Right lobe of liver (tissue), 6 donors: ENCODE results near the gene BEST1. TPM values are rescaled to one million over a fixed set of nuclear protein-coding genes. Genes with fewer than 3 reads are reported as not detected.

Source experiments
- ATAC-seq, 4 donors: fragments of 200-7000 bp; cut with Tn5 transposase; one replicate each; pipeline ENCODE4 v1.9.1; 2020; ENCODE audit warnings: mild to moderate bottlenecking in 4 of 4, moderate library complexity in 4 of 4
- DNase-seq, 3 donors: peaks; one replicate each; pipeline ENCODE4 v3.0.0-alpha.2; 2020
- H3K27ac ChIP-seq, 3 donors: fragments of 200-600 bp; one replicate each; pipeline ENCODE4 v1.8.0; 2022
- H3K27me3 ChIP-seq, 2 donors: fragments of 200-600 bp; one replicate each; pipeline ENCODE4 v1.8.0; 2022
- H3K36me3 ChIP-seq, 4 donors: fragments of 200-600 bp; sonication (generic) in 1 of 4; one replicate each; pipeline versions ENCODE4 v1.5.1 to v1.8.0; 2017 to 2022; ENCODE audit warnings: control low read depth in 1 of 4
- H3K4me1 ChIP-seq, 4 donors: fragments of 200-600 bp; sonication (generic) in 1 of 4; one replicate each; pipeline versions ENCODE4 v1.5.1 to v1.8.0; 2017 to 2022; ENCODE audit warnings: control low read depth in 1 of 4
- H3K4me3 ChIP-seq, 3 donors: fragments of 200-600 bp; one replicate each; pipeline ENCODE4 v1.8.0; 2022
- H3K9me3 ChIP-seq, 4 donors: fragments of 200-600 bp; sonication (generic) in 1 of 4; one replicate each; pipeline versions ENCODE4 v1.5.1 to v1.8.0; 2017 to 2022; ENCODE audit warnings: control low read depth in 1 of 4
- CTCF ChIP-seq, 4 donors: fragments of 200-600 bp in 3 of 4; fragments of 450-650 bp in 1 of 4; IDR thresholded peaks; one replicate each; pipeline versions ENCODE4 v1.5.1 to v1.8.0; 2016 to 2022; ENCODE audit warnings: antibody characterized with exemption in 4 of 4, mild to moderate bottlenecking in 2 of 4
- POLR2A ChIP-seq: fragments of 450-650 bp; IDR thresholded peaks from one replicate; pipeline ENCODE4 v1.6.1; 2017; ENCODE audit warnings: antibody characterized with exemption, mild to moderate bottlenecking
- WGBS: methylation state at CpG from one replicate; pipeline ENCODE4 v1.1.6; 2018; ENCODE audit warnings: low coverage, low lambda C conversion rate; ENCODE audit not compliant: insufficient coverage; ENCODE audit errors: missing lambda C conversion rate; 5-methylcytosine and 5-hydroxymethylcytosine counted together
- intact Hi-C, 2 donors: fragments of 100-400 bp; cut with DNase I; formaldehyde crosslinking; loops; one replicate each; pipeline versions ENCODE4 v1.11.2 to v1.14.1; 2022
- total RNA-seq, 6 experiments: library from RNA; depleted of rRNA in 2 of 6; stranded (reverse); fragments of >200 nt in 2 of 6; fragmentation: NEBNext Ultra II Directional in 3 of 6; extraction: Animal tissue kit (Norgen Biotek cat#: 25700) in 3 of 6; gene quantifications; one replicate each; pipeline versions ENCODE4 v1.1.0 to v1.2.4, GENCODE V29; 2016 to 2023
- donor health status: DM: no; HTN: yes; CAD: no.
- donor health status: DM: no; HTN: no; CAD: no.
- donor health status: DM: no; HTN: no; CAD: no.
- donor health status: DM: no; HTN: yes; CAD: no.
- donor health status: DM: no; HTN: yes; CAD: no.

Gene BEST1
- total RNA-seq, 6 experiments from 2014 or later: 0.55 to 2.3 (median 0.91) TPM

- Histone ChIP-seq H3K4me1 (peaks cover 0 to 62% (median 24%) of the 10 kb centered on the region in 4 donors), H3K36me3 (peaks cover 0 to 28% (median 14%) of the 10 kb centered on the region in 4 donors), H3K27ac (peak within 1 kb of the TSS; percentile 93), H3K27me3 (no peaks in the 10 kb centered on the region), H3K9me3 (no peaks in the 10 kb centered on the region), H3K4me3 (peak within 1 kb of the TSS; percentile 60 to 98 (median 87))
- intact Hi-C loops: no loop called here
- DNase-seq: peak; percentile 94 to 96 (median 96)
- peak; percentile 100 for TF ChIP-seq POLR2A
- TF ChIP-seq CTCF (IDR thresholded peaks at IDR 0.05): no peak
- ATAC-seq: peak; percentile 64 to 86 (median 78)
- WGBS: 0% methylated on average over 2 of the region's 93 CpGs
Observed at GRCh38 chr11:61967116-61967923, 17.2 kb downstream of the BEST1 start, which contains the start of gene FTH1. Gene FTH1, minus strand, starts transcription at chr11:61967634. Its CDS starts 209 bp downstream, at chr11:61967425.

GRCh38 chr11:61967924-61968757 lies 18.0 kb downstream of the BEST1 start:
- whole genome bisulfite sequencing: 14% methylated on average over 35 of the region's 53 CpGs
- intact Hi-C loops: no loop called here
- DNase-seq (peak; percentile 56 to 74 (median 67)), ATAC-seq (peak in 2 of 4 donors; percentile 1 to 10)
- H3K4me3 ChIP-seq: peak overlapping the region; percentile 60 to 98 (median 87)
- H3K4me1 ChIP-seq: peaks cover 0 to 68% (median 29%) of the 10 kb centered on the region in 4 donors
- H3K9me3 ChIP-seq: no peaks in the 10 kb centered on the region
- H3K27me3 ChIP-seq: no peaks in the 10 kb centered on the region
- no peak for TF ChIP-seq POLR2A
- TF ChIP-seq CTCF (IDR thresholded peaks at IDR 0.05): no peak
- H3K36me3 ChIP-seq: peaks cover 0 to 28% (median 14%) of the 10 kb centered on the region in 4 donors
- H3K27ac ChIP-seq: peak overlapping the region; percentile 93

GRCh38 chr11:61968758-61969390 lies 18.7 kb downstream of the BEST1 start:
- peak in 2 of 3 donors; percentile 24 to 39 for DNase-seq

More at GRCh38 chr11:61968758-61969390, 18.7 kb downstream of the BEST1 start:
- WGBS: 90% methylated on average over 16 of the region's 16 CpGs
- Histone ChIP-seq H3K4me3 (peak overlapping the region; percentile 60 to 98 (median 87)), H3K27ac (peak overlapping the region; percentile 93), H3K36me3 (peaks cover 0 to 23% (median 14%) of the 10 kb centered on the region in 4 donors), H3K4me1 (peaks cover 0 to 68% (median 32%) of the 10 kb centered on the region in 4 donors), H3K9me3 (no peaks in the 10 kb centered on the region), H3K27me3 (no peaks in the 10 kb centered on the region)
- no peak for ATAC-seq
- intact Hi-C loops: no loop called here
- no peak for TF ChIP-seq CTCF (IDR thresholded peaks at IDR 0.05)
- no peak for TF ChIP-seq POLR2A
